Stimulated activated CD4-positive, alpha-beta T cell treated with anti-CD3 and anti-CD28 coated beads, Interleukin-2, amount 100 ng/mL, for 24 hours (primary cell): ENCODE measurements around the gene MRPL58.
"Not testable (repeated sequence)": the region's sequence is repeated elsewhere in the genome, so short reads cannot be mapped to it uniquely, and the experiment has no call there.

Experiments
- DNase-seq, 2 donors: peaks; one replicate each; pipeline ENCODE4 v3.0.0-alpha.2; 2020

MRPL58 gene

DNA sequence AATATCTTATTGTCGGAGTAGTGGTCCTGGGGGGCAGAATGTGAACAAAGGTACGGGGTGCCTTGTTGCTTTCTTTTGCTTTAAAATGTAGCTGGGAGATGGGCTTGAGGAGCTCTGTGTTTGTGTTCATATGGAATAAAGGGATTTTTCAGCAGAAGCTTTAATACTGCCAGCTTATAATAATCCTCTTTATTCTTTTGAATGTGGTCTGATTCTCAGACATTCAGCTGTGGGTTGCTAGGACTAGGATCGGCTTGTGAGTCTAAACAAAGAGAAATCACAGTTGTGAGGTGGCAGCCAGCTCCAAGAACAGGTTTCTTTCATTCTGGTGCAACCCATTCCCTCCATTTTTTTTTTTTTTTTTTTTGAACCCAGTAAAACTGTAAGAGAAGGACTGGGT, 7.2 kb downstream of the MRPL58 start:
- no peak for DNase-seq

DNA sequence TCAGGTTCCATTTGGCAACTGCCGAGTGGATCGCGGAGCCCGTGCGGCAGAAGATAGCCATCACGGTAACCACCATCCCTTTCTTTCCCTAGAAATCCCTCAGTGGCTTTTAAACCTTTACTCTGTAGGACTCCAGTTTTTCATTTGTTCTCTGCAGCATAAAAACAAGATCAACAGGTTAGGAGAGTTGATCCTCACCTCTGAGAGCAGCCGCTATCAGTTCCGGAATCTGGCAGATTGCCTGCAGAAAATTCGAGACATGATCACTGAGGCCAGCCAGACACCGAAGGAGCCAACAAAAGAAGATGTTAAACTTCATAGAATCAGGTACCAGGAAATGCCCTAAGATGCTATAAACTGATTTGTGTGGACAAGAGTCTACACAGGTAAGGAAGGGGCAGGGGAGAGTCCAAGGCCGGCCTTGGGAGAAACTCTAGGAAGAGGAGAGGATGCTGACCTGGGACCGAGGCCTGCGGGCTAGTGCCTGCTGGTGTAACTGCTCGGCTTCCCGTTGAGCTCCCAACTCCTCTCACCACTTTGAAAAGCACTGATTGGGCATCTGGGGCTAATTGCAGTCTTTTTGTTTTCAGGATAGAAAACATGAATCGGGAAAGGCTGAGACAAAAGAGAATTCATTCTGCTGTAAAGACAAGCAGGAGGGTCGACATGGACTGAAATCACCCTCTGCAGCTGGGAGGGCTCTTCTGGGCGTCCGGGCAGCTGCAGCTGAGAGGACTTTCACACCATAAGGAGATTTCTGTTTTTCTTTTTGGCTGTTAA, 8.1 kb downstream of the MRPL58 start:
- DNase-seq: no peak

- peak; percentile 27 to 36 for DNase-seq
Observed at GRCh38 chr17:75024686-75025397, 12.4 kb downstream of the MRPL58 start.

- not testable (repeated sequence) for DNase-seq
Observed at GRCh38 chr17:75025398-75025734, 12.9 kb downstream of the MRPL58 start.

GRCh38 chr17:75026650-75027049, 14.2 kb downstream of the MRPL58 start:
- not testable (repeated sequence) for DNase-seq

- DNase-seq: no peak
Observed at GRCh38 chr17:75030161-75030560, 17.7 kb downstream of the MRPL58 start.

DNA sequence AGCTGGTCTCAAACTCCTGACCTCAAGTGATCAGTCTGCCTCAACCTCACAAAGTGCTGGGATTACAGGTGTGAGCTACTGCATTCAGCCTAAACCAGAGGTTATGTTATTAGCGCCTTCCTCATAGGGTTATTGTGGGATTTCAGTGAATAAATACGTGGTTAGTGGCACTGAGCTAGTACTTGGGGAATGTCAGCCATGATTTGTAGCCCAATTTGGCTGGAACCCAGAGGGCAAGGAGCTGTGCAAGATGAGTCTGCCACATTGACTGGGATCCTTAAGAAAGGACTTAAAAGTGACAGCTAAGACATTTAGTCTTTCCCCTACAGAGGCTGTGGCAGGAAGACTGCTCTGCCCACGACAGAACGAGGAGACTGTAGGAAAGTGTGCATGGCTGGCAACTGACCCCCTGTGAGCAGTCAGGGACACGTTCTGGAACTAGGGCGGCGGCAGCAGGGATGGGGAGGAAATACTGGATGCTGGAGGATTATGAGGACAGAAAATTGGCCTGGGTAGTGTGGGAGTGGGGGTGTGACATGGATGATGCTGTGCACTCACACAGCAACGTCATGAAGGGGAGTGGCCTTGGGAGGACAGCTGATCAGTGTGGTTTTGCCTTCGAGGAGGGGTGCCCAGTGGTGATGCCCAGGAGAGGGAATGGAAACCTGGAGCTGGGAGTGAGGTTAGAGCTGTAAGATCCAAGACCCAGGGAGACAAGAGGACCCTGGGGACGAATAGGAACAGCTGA, 19.7 kb downstream of the MRPL58 start:
- DNase-seq: peak; percentile 65 to 67

- DNase-seq: no peak
Observed at GRCh38 chr17:75032720-75033280, 20.3 kb downstream of the MRPL58 start.

DNA sequence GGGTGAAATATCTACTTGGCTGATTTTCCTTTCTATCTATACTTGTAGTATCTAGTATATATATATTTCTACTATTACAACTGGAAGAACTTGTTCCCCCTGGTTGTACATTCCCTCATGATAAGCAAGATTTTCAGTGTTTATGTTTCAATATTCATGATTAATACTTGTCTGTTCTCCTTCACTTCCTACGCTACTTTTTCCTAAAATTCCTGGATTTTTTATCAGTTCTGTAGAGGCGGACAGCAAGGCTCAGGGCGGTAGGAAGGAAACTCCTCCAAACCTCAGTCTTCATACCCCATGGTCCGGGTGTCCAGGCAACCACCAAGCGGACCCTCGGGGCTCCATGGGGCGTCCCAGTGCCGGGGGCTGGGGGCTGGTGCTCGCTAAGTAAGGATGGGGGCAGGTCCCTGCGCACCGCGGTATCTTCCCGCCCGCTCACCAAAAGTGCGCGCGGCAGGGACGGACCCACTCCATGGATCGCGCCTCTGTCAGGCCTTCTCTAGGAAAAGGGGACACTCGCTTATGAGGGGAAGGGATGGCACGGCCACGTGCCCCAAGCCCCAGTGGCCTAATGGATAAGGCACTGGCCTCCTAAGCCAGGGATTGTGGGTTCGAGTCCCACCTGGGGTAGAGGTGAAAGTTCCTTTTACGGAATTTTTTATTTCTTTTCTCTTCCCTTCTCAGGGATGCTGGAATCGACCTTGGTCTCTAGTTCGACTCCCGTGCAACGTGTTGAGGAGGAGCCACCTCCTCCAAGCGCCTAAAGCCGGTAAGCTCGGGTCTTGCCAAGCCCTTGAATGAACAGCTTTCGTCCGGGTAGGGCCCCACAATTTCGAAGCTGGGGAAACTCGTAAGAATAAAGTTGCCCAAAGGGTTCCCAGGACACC, 21.1 kb downstream of the MRPL58 start:
- peak; percentile 94 to 98 for DNase-seq

- peak; percentile 95 to 99 for DNase-seq
Observed at GRCh38 chr17:75034236-75034908, 21.9 kb downstream of the MRPL58 start.

DNA sequence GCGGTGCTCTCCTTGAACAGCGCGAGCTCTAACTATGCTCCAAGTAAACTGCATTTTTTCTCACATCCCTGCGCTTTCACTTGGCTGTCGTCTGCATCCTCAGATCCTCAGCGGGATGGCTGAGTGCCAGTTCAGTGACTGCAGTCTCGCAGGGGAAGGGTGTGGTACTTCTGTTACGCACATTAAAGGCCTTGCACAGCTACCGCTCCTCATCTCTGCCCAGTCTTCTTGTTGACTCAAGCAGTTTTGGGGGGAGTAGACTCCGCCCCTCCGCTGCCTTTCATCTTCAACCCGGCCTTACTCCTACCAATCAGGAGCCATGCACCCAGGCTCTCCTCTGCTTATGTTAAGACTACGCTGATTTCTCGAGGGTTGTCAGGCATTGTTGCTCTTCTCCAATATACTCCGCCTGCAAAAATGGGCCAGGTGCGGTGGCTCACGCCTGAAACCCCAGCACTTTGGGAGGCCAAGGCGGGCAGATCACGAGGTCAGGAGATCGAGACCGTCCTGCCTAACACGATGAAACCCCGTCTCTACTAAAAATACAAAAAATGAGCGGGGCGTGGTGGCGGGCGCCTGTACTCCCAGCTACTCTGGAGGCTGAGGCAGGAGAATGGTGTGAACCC, 24.3 kb downstream of the MRPL58 start:
- DNase-seq: peak; percentile 73 to 80

DNA sequence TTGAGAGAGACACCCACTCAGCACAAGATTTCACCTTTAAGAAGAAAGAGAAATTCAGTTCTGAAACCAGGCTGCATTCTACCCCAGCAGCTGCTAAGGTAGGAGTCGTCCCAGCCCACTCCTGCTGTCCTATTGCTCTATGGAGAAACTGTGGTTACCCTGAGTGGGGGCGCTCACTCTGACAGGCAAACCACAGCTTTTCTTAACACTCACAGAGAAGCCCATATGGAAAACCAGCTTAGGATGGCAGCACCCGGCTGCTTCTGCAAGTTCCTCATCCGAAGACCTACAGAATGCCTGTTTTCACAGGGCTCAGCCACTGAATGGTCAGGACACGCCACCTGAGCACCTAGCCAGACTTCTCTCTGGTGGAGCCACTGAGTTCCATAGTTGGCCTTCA, 26.8 kb downstream of the MRPL58 start:
- DNase-seq: no peak

GRCh38 chr17:75041656-75042280, 29.3 kb downstream of the MRPL58 start:
- no peak for DNase-seq

DNA sequence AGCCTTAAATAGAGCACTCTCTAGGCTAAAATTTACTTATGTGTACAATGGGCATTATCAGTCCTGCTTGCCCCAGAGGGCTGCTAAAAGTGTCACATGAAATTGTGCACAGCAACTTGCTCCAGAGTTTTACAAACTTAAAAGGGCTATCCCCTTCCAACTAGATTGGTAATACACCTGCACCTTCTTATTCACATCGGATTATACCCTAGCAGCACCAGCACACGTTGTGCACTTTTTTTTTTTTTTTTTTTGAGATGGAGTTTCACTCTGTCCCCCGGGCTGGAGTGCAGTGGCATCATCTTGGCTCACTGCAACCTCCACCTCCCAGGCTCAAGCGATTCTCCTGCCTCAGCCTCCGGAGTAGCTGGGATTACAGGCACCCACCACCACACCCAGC, 31.3 kb downstream of the MRPL58 start:
- DNase-seq: not testable (repeated sequence)

DNA sequence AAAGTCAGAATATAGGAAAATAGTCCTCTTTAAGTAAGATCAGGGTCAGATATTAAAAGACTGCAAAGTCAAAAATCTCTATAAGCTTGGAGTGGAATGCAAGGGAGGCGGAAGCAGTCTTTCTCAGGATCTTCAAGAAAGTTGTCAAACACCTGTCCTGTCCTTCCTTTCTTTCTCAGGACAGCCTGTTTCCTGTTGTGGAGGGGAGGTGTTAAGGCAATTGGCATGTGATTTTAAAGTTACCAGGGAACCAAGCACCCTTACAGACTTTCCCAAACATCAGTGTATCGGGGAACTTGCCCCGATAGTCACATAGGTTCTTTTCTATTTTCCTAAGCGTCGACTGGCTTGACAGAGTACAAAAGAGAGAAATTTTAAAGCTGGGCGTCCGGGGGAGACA, 32.2 kb downstream of the MRPL58 start:
- DNase-seq: no peak

- peak in 1 of 2 donors; percentile 61 for DNase-seq
Observed at GRCh38 chr17:75045946-75046406, 33.5 kb downstream of the MRPL58 start.

DNA sequence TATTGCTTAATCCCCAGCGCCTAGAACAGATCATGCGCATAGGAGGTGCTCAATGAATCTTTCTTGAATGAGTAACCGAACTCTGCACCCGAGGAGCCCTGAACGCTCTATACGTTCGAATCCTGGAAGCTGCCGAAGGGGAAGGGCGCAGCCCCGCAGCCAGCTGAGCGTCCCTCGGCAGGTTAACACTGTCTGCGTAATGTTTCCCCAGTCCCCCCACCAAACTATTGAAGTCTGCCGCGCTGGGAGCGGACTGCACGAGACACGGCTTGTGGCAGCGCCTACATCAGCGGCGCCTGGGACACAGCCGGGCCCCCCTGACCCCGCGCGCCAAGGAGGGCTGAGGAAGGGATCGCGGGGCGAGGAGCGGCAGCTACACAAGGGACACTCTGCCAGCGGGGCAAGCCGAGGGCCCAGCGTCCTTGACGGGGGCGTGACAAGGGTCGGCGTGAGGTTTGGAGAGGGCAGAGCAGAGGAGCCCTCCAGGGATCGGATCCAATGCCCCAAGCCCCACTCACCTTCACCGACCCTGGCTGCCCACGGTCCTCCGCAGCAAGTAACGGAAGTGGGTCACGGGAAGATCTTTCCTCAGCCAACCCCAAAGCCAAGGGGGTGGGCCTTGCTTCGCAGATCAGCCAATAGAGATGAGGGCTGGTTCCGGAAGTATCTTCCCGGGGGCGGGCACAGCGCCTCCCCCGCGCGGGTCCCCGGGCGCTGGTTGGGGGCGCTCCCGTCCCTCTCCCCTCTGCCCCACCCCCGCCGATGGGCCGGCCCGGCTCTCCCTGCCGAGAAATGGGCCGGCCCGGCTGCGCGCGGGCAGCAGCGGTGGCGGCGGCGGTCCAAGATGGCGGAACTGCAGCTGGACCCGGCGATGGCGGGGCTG, 34.2 kb downstream of the MRPL58 start, which contains the start of the genes ATP5PD and KCTD2:
Gene ATP5PD, minus strand, starts transcription at position 563 of the 883 bp plus-strand sequence. CDS start 4,319 bp downstream, outside the sequence.
Gene KCTD2, plus strand, starts transcription at position 819 of the 883 bp plus-strand sequence. Its CDS starts 26 bp downstream, at position 845.
- DNase-seq: peak; percentile 96

GRCh38 chr17:75047398-75048098, 35.1 kb downstream of the MRPL58 start:
- peak; percentile 28 to 38 for DNase-seq
